Activated CD4-positive, CD25-positive, alpha-beta regulatory T cell (primary cell): Measurements from ENCODE around the gene NSD2.

ENCODE experiments used
- DNase-seq, 4 experiments: peaks; one replicate each; lab custom pipeline; 2025; lab: John Stamatoyannopoulos, UW

NSD2 gene

DNA sequence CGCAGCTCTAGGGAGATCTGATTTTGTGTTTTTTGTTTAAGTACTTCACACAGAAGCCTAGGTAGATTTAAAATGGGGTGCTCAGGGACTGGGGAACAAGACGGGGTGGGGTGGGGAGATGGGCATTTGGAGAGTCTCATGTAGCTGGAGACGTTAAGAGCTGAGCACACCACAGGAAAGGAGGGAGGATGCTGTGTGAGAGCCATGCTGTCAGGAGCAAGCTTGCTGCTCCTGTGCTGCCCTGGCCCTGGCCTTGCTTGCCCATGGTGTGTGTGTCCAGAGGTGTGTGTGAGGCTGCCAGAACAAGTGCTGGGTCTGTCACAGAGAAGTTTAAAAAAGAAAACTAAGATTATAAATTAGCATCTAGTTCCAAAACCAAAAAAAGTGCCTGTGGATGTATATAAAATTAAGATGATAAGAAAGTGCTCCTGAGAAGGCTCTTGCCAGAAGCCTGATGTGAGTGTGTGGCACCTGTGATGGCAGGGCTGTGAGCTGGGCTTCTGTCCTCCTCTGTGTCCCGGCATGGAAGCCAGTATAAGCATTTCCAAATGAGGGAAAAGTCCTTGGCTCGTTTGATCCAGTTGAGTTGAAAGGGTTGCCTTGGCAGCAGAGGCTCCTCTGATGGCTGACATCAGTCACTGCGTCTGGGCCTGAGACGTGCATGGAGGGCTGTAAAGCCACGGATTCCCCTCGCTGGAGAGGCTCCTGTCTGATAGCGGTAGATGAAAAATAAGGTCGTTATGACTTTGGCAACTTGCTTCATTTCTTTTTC is 74.1 kb downstream of the NSD2 start:
- no peak for DNase-seq

- no peak for DNase-seq
These were observed 74.7 kb downstream of the NSD2 start for GRCh38 chr4:1945912-1946311.

GRCh38 chr4:1948232-1948631 is 77.0 kb downstream of the NSD2 start:
- DNase-seq, result no peak

DNA sequence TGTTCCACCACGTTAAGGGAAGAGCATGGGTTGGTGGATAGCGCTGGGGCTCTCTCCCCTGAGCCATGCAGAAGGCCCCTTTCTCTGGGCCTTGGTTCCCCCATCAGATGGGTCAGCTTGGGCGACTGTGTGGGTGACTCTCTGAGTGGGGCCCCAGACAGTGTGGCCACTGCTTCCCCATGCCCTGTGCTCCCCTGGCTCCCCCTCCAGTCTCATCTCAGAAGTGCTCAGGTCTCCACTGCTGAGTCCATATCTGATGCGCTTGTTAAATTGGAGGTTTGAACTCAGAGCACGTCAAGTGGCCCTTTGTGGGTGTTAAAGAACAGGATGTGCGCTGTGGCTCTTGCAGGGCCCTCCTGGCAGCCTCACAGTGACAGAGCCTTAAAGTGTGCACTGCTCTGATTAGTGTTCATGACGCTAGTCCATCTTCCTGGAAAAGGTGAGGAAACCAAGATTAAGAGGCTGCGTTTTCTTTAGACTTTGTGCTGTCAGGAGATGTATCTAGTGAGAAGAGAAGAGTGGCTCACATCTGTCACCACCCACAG is 77.8 kb downstream of the NSD2 start:
- DNase-seq, result no peak

DNA sequence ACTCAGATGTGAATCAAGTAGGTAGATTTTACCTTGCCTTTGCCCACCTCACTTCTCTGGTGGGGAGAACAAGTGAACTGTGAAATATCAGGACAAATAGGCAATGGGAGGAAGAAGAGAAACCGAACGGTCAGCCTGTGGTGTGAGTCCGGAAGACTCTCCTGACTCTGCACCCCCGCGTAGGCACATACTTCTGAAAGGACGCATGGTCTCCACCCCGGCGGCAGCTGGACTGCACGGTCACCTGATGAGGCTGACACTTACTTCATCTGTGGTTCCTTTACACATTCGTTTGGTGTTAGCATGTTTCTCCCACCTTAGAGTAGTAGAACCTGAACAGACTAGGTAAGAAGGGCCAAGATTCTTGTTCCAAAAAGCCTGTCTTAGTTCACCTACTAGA is 79.2 kb downstream of the NSD2 start:
- no peak for DNase-seq

- DNase-seq, result no peak
These were observed 81.0 kb downstream of the NSD2 start for GRCh38 chr4:1952058-1952700.

- no peak for DNase-seq
These were observed 81.5 kb downstream of the NSD2 start for GRCh38 chr4:1952719-1953118.

DNA sequence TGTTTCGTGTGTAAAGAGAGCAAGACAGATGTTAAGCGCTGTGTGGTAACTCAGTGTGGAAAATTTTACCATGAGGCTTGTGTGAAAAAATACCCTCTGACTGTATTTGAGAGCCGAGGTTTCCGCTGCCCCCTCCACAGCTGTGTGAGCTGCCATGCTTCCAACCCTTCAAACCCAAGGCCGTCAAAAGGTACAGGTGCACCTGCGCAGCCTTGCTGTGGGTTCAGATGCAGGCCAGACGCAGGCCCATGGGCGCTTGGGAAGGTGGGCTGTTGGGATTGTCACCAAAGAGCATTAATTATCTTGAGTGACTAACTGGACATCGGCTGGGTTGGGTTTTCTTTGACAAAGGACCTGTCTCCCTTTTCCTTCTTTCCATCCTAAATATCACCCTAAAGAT is 82.1 kb downstream of the NSD2 start:
- no peak for DNase-seq

- DNase-seq, result no peak
These were observed 85.4 kb downstream of the NSD2 start for GRCh38 chr4:1956631-1957030.

DNA sequence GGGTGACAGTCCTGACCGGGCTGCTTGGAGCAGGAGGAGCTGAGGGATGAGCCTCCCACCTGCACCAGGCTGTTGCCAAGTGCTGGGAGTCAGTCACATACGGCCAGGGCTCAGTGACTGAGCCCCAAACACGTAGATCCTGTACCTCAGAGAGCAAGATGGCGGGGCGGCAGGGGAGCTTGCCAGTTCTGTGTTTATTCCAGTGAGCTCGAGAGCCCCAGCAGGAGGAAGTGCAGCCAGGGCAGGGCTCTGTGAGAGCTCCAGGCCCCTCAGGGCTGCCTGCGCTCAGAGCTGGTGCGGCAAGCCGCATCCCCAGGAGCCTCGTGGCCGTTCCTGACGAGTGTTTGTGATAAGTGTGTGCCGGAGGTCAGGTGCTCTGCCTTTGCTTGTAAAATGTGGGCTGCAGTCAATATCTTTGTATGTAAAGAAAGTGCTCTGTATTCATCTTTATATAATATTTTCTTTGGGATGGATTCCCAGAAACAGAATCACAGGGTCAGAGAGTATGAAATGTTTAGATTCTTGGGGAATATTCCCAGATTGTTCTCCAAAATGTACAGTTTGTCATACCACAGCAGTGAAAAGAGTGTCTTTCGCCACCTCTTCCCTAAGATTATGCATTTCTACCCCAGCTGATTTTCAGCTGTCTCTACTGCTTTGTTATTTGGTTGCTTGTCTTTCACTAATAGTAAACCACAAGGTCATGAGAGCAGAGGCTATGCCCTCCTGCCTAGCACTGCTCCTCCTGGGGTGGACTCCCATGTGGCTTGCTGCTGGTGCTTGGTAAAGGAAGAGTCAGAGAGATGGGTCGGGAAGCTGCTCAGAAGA is 87.3 kb downstream of the NSD2 start:
- no peak for DNase-seq

GRCh38 chr4:1959104-1959384 is 87.9 kb downstream of the NSD2 start:
- no peak for DNase-seq

GRCh38 chr4:1960170-1960825 is 89.1 kb downstream of the NSD2 start:
- DNase-seq, result no peak

DNA sequence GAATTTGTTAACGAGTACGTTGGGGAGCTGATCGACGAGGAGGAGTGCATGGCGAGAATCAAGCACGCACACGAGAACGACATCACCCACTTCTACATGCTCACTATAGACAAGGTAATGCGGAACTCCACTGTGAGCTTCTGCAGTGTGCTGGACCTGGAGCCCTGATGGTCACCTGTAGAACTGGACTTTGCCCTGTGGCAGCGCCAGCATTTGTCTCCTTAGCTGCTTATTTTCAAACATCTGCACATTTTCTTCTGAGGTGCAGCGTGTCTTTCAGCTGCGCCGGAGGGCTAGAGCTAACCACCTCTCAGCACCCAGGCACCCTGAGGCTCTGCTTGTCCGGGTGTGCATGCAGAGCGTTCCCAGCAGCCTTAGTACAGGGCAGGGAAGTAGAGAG is 89.8 kb downstream of the NSD2 start:
- DNase-seq, result no peak

- DNase-seq, result no peak
These were observed 90.4 kb downstream of the NSD2 start for GRCh38 chr4:1961563-1961962.

DNA sequence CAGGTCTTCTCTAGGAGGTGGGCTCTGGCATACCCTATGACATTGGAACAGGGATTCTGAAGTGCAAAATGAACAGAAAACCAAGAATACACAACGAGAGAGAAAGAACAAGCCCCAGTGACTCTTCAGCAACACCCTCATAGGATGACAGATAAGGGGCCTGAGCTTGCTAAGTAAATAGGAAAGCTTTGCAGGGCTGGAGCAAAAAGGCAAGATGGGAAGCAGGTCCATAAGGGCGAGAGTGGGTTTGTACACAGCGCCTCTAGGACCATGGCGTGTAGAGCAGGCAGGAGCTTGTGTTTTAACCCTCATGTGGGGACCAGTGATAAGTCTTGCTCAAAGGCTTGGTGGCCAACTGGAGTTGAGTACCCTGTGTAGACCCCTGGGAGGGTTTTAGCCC is 91.8 kb downstream of the NSD2 start:
- DNase-seq, result no peak

- DNase-seq, result no peak
These were observed 93.2 kb downstream of the NSD2 start for GRCh38 chr4:1964443-1964842.

DNA sequence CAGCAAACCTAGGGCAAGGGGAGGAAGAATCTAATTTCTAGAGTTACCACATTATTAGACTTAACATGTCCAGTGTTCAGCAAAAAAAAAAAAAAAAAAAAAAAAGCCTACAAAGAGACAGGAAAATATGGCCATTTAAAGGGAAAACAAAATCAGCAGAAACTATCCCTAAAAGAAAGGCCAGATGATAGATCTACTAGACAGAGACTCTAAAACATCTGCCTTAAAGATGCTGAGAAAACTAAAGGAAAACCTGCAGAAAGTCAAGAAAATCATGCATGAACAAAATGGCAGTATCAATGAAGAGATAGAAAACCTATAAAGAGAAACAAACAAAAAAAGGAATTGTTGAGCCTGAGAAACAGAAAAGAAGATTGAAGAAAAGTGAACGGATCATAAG is 93.8 kb downstream of the NSD2 start:
- DNase-seq, result no peak

GRCh38 chr4:1967512-1968149 is 96.4 kb downstream of the NSD2 start:
- DNase-seq, result no peak

- DNase-seq, result no peak
These were observed 97.6 kb downstream of the NSD2 start for GRCh38 chr4:1968686-1969295.

DNA sequence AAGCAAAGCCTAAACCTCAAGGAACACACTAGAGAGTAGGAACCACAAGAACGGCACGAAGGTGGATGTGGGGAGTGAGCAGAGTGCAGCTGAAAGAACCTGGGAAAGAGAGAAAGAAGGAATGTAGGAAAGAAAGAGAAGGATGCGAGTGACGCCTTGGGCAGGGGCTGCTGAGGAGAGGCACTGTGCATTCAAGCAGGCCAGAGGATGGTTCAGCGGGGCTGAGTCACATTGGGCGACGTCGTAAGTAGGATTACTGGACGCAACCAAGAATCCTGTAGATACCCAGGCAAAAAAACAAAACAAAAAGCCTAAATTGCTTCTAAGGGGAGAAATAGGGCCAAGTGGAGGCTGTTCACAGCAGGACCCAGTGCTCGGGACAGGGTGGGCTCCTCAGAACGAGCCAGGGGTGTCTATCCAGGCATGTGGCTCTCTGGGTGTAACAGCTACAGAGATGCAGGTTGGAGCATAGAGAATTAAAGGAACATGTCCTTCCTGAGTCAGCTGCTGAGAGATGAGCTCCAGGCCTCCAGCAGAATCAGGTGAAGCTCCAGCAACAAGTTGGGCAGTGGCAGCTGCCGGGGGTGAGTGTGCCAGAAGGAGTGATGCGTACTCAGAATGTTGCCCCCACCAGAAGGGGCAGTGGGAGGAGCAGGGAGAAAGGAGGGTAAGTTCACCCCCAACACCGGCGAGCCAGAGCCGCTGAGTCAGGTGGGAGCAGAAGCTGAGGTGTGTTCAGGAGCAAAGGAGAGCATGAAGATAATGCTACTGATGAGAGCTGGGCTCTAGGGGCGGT is 98.9 kb downstream of the NSD2 start:
- no peak for DNase-seq

GRCh38 chr4:1970926-1971325 is 99.7 kb downstream of the NSD2 start:
- DNase-seq, result no peak
